ENCODE data around the gene TEKT4.
"Not testable (repeated sequence)": the region's sequence is repeated elsewhere in the genome, so short reads cannot be mapped to it uniquely, and the experiment has no call there.

The TEKT4 gene

DNA sequence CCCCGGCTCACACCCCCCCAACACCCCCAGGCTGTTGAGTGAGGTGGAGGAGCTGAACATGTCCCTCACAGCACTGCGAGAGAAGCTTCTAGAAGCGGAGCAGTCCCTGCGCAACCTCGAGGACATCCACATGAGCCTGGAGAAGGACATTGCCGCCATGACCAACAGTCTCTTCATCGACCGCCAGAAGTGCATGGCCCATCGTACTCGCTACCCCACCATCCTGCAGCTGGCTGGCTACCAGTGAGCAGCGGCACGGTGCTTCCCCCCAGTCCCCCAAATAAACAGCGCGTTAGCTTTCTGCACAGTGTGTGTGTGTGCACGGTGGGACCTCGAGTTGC, 5.3 kb downstream of the TEKT4 start:
- DNase-seq: no peak

GRCh38 chr2:94877129-94877528, 5.9 kb downstream of the TEKT4 start:
- DNase-seq: no peak

DNA sequence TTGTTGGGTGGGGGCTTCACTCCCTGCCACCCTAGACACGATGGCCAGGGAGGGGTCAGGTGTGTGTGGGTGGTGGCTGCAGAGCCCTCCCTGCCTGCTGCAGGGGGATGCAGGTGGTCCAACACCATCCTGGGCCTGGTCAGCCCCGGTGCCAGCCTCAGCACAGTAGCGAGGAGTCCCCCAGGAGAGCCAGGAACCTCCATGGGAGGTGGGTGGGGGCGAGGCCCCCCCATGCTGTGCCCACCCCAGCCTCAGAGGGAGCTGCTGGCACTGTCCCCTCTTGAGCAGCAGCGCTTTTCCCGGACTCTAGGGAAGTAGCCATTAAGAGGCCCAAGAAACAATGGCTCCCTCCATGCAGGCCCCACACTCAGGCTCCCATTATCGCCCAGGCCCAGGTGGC, 7.3 kb downstream of the TEKT4 start:
- DNase-seq: not testable (repeated sequence)

- no peak for DNase-seq
These were observed 8.2 kb downstream of the TEKT4 start for GRCh38 chr2:94879314-94879981.

- DNase-seq: no peak
These were observed 8.8 kb downstream of the TEKT4 start for GRCh38 chr2:94879982-94880377.

GRCh38 chr2:94880507-94880906, 9.3 kb downstream of the TEKT4 start:
- DNase-seq: no peak

DNA sequence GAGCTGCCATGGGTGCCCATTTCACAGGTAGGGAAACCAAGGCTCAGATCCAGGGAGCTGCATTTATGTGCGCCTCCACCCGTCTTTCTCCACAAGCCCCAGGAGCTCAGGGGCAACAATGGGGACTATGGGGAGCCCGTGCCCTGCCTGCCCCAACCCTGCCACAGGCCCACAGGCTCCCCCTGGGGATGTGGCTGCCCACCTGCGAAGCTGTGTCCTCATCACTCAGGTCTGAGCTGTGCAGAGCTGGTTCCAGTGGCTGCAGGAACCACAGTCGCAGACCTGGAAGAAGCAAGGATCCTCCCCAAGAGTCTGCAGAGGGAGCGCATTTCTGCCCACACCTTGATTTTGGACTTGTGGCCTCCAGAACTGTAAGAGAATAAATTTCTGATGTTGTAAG, 9.8 kb downstream of the TEKT4 start:
- DNase-seq: no peak

GRCh38 chr2:94890234-94890633, 19.0 kb downstream of the TEKT4 start:
- no peak for DNase-seq

DNA sequence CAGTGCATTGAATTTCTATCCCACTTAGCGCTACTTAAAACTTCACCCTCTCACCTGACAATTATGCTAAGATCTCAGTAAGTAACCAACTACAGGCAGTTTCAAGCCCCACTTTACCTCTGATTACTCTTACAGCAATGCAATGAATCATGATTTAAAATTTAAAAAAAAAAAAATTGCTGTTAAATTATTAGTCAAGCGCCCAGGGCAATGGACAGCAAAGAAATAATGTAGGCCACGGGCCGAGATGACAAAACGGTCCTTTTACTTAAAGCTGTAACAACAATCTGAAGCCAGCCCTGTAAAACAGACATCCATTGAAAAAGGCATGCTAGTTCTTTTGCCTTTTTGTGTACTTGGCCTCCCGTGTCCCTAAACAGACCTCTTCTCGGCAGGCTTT, 24.0 kb downstream of the TEKT4 start:
- DNase-seq: not testable (repeated sequence)

- not testable (repeated sequence) for DNase-seq
These were observed 35.7 kb downstream of the TEKT4 start for GRCh38 chr2:94906976-94907375.

DNA sequence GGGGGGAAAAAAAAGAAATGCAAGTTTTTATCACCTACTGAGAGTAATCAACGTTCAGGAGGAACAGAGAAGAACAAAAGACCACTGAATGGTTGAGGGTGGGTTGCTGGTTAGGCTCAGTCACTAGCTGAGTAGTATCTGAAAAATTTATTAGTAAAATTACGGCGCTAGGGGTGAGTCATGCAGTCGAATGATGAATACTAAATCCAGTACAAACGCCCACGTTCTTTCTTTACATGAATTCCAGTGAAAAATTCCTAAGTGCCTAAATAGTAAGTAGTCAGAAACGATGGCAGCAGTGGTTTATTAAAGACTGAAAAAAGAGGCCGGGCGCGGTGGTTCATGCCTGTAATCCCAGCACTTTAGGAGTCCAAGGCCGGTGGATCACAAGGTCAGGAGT, 52.0 kb downstream of the TEKT4 start:
- no peak for DNase-seq

- not testable (repeated sequence) for DNase-seq
These were observed 53.8 kb downstream of the TEKT4 start for GRCh38 chr2:94924999-94925398.

Measured in DMS79 treated with DMSO at 0.1 percent for 48 hours (cell line).